ENCODE measurements around the gene SORCS2. TPM values are rescaled to one million over a fixed set of nuclear protein-coding genes. Genes with fewer than 3 reads are reported as not detected.

The SORCS2 gene
- polyA plus RNA-seq, 1 of the 3 experiments (the other 2 are of a cell fraction) = 1.6 TPM

- Histone ChIP-seq H2AFZ (ENCODE audit: low read depth) (no peak overlapping the region), H3K4me1 (ENCODE audit: control insufficient read depth in 1 of 2, insufficient read depth in 2 of 2, low read depth in 1 of 2, low read length in 1 of 2) (peaks cover 0 to 3% of the 10 kb centered on the region in 2 experiments; a peak in 1 of 4 replicates), H3K4me2 (no peak overlapping the region), H3K27ac (ENCODE audit: low read depth in 2 of 2, low read length in 1 of 2) (no peak overlapping the region), H3F3A (replicated peaks; ENCODE audit: insufficient read depth) (no peaks in the 10 kb centered on the region), H3K9ac (no peak overlapping the region), H3K9me2 (no peaks in the 10 kb centered on the region), H3K79me2 (ENCODE audit: insufficient read depth) (no peaks in the 10 kb centered on the region), H4K20me1 (ENCODE audit: insufficient read depth) (no peaks in the 10 kb centered on the region), H3K9me3 (no peaks in the 10 kb centered on the region), H3K4me3 (ENCODE audit: low read depth in 2 of 2, low read length in 1 of 2) (no peak overlapping the region), H3K36me3 (replicated peaks in 1 of 2; ENCODE audit: control insufficient read depth in 1 of 2, insufficient read depth in 2 of 2, low read length in 1 of 2) (no peaks in the 10 kb centered on the region), H3K27me3 (ENCODE audit: insufficient read depth) (peaks cover 5% of the 10 kb centered on the region)
- ChIA-PET CTCF (interaction anchor here (0.9 to 11.9 kb wide), 3 partner anchors 107 to 417 kb away, joined by 3 to 301 read pairs (median 9); partner anchors contain the start of gene SORCS2), POLR2A (no interaction called here)
- DNase-seq = no peak
- no peak for TF ChIP-seq PBX3 (IDR thresholded peaks at IDR 0.05)
- no peak for TF ChIP-seq SMC3 (IDR thresholded peaks at IDR 0.05; ENCODE audit: low read depth, low read length)
- no peak for TF ChIP-seq YY1 (IDR thresholded peaks at IDR 0.05; ENCODE audit: low read depth)
- TF ChIP-seq MEF2A (IDR thresholded peaks at IDR 0.05; ENCODE audit: borderline replicate concordance, low read depth) = no peak
- no peak for TF ChIP-seq ELF1 (IDR thresholded peaks at IDR 0.05)
- no peak for TF ChIP-seq RAD21 (IDR thresholded peaks at IDR 0.05; ENCODE audit: low read length)
- no peak for TF ChIP-seq NFIC (IDR thresholded peaks at IDR 0.05; ENCODE audit: borderline replicate concordance)
- no peak for TF ChIP-seq SIN3A (IDR thresholded peaks at IDR 0.05; ENCODE audit: borderline replicate concordance, low read depth, low read length)
- WGBS (ENCODE audit: low lambda C conversion rate) = 68% methylated on average over 22 of the region's 22 CpGs
These were observed 110.6 kb downstream of the SORCS2 start for GRCh38 chr4:7302781-7303404.

GRCh38 chr4:7303561-7303960 lies 111.2 kb downstream of the SORCS2 start:
- DNase-seq = no peak
- Histone ChIP-seq H3F3A (replicated peaks; ENCODE audit: insufficient read depth) (no peaks in the 10 kb centered on the region), H3K36me3 (replicated peaks in 1 of 2; ENCODE audit: control insufficient read depth in 1 of 2, insufficient read depth in 2 of 2, low read length in 1 of 2) (no peaks in the 10 kb centered on the region), H3K4me2 (no peak overlapping the region), H3K4me3 (ENCODE audit: low read depth in 2 of 2, low read length in 1 of 2) (no peak overlapping the region), H3K27me3 (ENCODE audit: insufficient read depth) (peaks cover 5% of the 10 kb centered on the region), H3K4me1 (ENCODE audit: control insufficient read depth in 1 of 2, insufficient read depth in 2 of 2, low read depth in 1 of 2, low read length in 1 of 2) (peaks cover 0 to 3% of the 10 kb centered on the region in 2 experiments; a peak in 1 of 4 replicates), H3K27ac (ENCODE audit: low read depth in 2 of 2, low read length in 1 of 2) (no peak overlapping the region), H4K20me1 (ENCODE audit: insufficient read depth) (no peaks in the 10 kb centered on the region), H3K9ac (no peak overlapping the region), H3K9me3 (no peaks in the 10 kb centered on the region), H3K9me2 (no peaks in the 10 kb centered on the region), H2AFZ (ENCODE audit: low read depth) (no peak overlapping the region), H3K79me2 (ENCODE audit: insufficient read depth) (no peaks in the 10 kb centered on the region)
- ChIA-PET CTCF (interaction anchor here (0.6 to 11.9 kb wide), 4 partner anchors 108 to 416 kb away, joined by 3 to 301 read pairs (median 6); partner anchors contain the start of gene SORCS2), POLR2A (no interaction called here)
- 70% methylated on average over 3 of the region's 12 CpGs for WGBS (ENCODE audit: low lambda C conversion rate)
- TF ChIP-seq IRF3 (IDR thresholded peaks at IDR 0.05; ENCODE audit: low read depth, low read length) = no peak
- TF ChIP-seq CHD2 (IDR thresholded peaks at IDR 0.05; ENCODE audit: low read length, partially characterized antibody) = no peak
- TF ChIP-seq USF2 (IDR thresholded peaks at IDR 0.05; ENCODE audit: borderline replicate concordance, low read depth, low read length) = no peak
- TF ChIP-seq JUND (IDR thresholded peaks at IDR 0.05) = no peak
- no peak for TF ChIP-seq SIN3A (IDR thresholded peaks at IDR 0.05; ENCODE audit: borderline replicate concordance, low read depth, low read length)
- no peak for TF ChIP-seq SMC3 (IDR thresholded peaks at IDR 0.05; ENCODE audit: low read depth, low read length)
- TF ChIP-seq RAD21 (IDR thresholded peaks at IDR 0.05; ENCODE audit: low read length) = no peak
- TF ChIP-seq NFIC (IDR thresholded peaks at IDR 0.05; ENCODE audit: borderline replicate concordance) = no peak
- TF ChIP-seq ZBTB33 (IDR thresholded peaks at IDR 0.05; ENCODE audit: borderline replicate concordance, low read depth) = no peak

Measured in SK-N-SH (cell line).